ENCODE data around the gene PIEZO2. TPM values are rescaled to one million over a fixed set of nuclear protein-coding genes. Genes with fewer than 3 reads are reported as not detected.

PIEZO2 gene
- total RNA-seq, 4 donors from 2014 or later, result 0.68 to 2.2 (median 1.1) TPM

DNA sequence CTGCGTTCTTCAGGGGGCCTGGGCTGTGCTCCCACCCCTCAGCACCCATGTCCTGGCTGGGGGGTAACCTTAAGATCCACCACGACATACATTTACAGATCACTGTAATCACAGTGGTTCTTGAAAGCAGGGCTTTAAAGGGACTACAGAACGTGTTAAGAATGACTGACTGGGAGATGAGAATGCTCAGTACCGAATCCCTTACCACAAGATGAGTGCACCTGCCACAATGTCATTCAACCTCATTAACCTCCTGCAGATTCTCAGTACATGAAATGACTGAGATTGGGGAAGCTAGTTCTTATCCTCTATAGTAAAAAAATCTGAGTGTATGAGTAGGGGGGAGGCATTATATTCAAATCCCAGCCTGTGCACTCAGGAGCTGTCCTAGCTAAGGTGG, 10.5 kb upstream of the PIEZO2 start:
- Histone ChIP-seq H3K4me3 (no peak overlapping the region), H3K36me3 (no peaks in the 10 kb centered on the region), H3K4me1 (no peaks in the 10 kb centered on the region), H3K9me3 (no peaks in the 10 kb centered on the region), H3K27ac (no peak overlapping the region), H3K27me3 (peaks cover 3% of the 10 kb centered on the region)
- TF ChIP-seq, protein P1, sequence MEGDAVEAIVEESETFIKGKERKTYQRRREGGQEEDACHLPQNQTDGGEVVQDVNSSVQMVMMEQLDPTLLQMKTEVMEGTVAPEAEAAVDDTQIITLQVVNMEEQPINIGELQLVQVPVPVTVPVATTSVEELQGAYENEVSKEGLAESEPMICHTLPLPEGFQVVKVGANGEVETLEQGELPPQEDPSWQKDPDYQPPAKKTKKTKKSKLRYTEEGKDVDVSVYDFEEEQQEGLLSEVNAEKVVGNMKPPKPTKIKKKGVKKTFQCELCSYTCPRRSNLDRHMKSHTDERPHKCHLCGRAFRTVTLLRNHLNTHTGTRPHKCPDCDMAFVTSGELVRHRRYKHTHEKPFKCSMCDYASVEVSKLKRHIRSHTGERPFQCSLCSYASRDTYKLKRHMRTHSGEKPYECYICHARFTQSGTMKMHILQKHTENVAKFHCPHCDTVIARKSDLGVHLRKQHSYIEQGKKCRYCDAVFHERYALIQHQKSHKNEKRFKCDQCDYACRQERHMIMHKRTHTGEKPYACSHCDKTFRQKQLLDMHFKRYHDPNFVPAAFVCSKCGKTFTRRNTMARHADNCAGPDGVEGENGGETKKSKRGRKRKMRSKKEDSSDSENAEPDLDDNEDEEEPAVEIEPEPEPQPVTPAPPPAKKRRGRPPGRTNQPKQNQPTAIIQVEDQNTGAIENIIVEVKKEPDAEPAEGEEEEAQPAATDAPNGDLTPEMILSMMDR (IDR thresholded peaks at IDR 0.05), result no peak
- no peak for TF ChIP-seq EP300 (IDR thresholded peaks at IDR 0.05)
- 87% methylated on average over 4 of the region's 4 CpGs for WGBS
- no peak for DNase-seq (ENCODE audit: low spot score in 2 of 2)

DNA sequence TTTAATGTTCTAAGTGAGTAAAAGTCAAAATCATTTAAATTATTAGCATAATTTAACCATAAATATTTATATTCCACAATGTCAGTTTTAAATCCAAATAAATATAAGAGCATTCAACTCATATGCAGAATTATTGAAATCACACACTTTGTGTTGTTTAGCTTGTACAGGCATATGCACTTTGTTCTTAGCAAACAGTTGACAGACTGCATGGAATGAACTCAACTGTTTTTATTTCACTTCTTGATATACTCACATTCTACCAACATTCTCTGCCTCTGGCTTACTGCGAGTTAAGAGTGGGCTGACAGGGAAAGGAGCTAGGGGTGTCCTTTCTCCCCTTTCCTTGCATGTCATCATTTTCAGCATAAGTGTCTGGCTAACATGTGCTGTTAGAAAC, 7.6 kb upstream of the PIEZO2 start:
- no peaks in the 10 kb centered on the region for H3K36me3 ChIP-seq
- no peak overlapping the region for H3K4me3 ChIP-seq
- H3K9me3 ChIP-seq, result no peaks in the 10 kb centered on the region
- H3K27ac ChIP-seq, result no peak overlapping the region
- TF ChIP-seq EP300 (IDR thresholded peaks at IDR 0.05) (no peak), POLR2A (IDR thresholded peaks at IDR 0.05) (no peak), POLR2AphosphoS5 (IDR thresholded peaks at IDR 0.05) (no peak)
- TF ChIP-seq, protein P1 (IDR thresholded peaks at IDR 0.05), result no peak
- peaks cover 4% of the 10 kb centered on the region for H3K27me3 ChIP-seq
- no peaks in the 10 kb centered on the region for H3K4me1 ChIP-seq
- 100% methylated on average over 1 of the region's 1 CpG for WGBS
- DNase-seq (ENCODE audit: low spot score in 2 of 2), result no peak

DNA sequence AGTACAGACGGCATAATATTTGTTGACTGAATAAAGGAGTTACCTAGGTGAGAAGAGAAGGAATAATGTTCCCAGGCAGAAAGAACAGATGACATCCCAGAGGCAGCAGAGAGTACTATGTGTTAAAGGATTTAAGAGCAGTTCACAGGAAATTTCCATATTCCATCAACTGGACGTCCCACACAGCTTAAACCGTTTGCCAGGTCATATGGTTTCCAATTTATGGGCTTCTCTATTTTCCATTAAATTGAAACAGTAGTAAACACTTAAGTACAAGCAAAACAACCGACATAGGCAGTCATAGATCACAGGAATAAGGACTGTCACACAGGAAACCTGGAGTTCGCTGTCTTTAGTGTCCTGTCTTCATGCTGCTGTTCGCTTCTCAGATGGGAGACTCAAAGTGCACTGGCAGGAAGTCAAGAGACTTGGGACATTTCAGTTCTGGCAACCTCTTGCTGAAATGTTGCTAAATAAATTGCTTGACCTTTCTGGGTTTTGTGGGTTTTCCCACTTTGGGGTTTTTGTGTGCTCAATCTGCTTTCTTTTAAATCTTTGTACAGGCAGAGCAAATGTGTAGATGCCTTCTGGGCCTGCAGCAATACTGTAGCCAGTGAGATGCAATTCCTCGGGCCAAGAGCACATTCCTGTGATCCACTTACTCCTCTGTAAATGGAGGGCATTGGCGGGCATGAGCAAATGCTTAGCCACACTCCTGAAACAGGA, 5.8 kb upstream of the PIEZO2 start:
- H3K4me1 ChIP-seq, result no peaks in the 10 kb centered on the region
- no peak overlapping the region for H3K4me3 ChIP-seq
- 71% methylated on average over 8 of the region's 8 CpGs for WGBS
- no peaks in the 10 kb centered on the region for H3K9me3 ChIP-seq
- peaks cover 13% of the 10 kb centered on the region for H3K27me3 ChIP-seq
- no peak overlapping the region for H3K27ac ChIP-seq
- no peak for TF ChIP-seq EP300 (IDR thresholded peaks at IDR 0.05)
- no peak for TF ChIP-seq POLR2AphosphoS5 (IDR thresholded peaks at IDR 0.05)
- TF ChIP-seq, protein P1 (IDR thresholded peaks at IDR 0.05), result no peak
- TF ChIP-seq POLR2A (IDR thresholded peaks at IDR 0.05), result no peak
- no peak for DNase-seq (ENCODE audit: low spot score in 2 of 2)
- H3K36me3 ChIP-seq, result no peaks in the 10 kb centered on the region

DNA sequence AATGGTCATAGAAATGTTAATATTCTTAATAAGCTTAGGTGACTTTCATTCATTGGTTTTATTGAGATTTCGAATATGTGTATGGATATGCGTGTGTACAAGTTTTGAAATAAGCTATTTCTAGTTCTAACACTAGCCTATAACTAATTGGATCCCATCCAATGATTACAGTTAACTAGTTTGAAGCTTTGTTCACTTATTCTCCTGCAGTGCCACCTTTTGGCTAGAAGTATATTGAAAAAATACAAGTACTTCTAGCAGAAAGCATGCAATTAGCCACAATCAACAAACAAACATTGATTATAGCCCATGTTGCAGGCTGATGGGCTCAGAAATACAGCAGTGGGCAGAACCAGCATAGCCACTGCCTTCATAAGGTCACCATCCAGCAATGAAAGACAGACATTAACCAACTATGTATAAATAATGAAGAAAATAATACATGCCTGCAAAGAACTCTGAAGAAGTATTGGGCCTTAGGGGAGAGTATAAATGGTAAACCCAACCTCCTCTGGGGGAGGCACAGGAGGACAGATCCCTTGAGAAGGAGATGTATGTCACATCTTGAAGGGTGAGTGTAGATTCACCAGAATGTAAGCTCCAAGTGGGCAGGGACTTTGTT, 5.1 kb upstream of the PIEZO2 start:
- Histone ChIP-seq H3K9me3 (no peaks in the 10 kb centered on the region), H3K27me3 (peaks cover 20% of the 10 kb centered on the region), H3K36me3 (no peaks in the 10 kb centered on the region), H3K27ac (no peak overlapping the region), H3K4me1 (peaks cover 5% of the 10 kb centered on the region), H3K4me3 (no peak overlapping the region)
- DNase-seq (ENCODE audit: low spot score in 2 of 2), result no peak
- TF ChIP-seq, protein P1 (IDR thresholded peaks at IDR 0.05), result peak; percentile 16 to 18
- no peak for TF ChIP-seq POLR2AphosphoS5 (IDR thresholded peaks at IDR 0.05)
- 34% methylated on average over 2 of the region's 2 CpGs for WGBS

DNA sequence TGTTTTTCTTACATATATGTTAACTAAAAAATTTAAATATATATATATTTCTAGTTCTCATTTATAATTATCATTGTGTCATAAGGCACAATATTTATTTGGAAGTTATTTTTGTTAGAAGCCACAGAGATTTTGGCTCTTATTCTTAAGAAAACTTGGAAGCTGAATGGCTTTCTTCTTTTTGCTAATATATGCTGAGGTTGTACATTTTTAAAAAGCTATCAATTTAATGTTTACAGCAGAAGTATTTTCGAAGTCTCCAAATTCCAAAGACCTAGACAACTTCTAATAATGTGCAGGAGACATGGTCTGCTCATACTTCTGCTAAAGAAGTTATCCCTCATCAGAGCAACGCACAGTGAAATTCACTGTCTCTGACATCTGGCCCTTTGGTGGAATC, 3.7 kb upstream of the PIEZO2 start:
- Histone ChIP-seq H3K36me3 (no peaks in the 10 kb centered on the region), H3K27me3 (peaks cover 34% of the 10 kb centered on the region)
- WGBS, result 77% methylated on average over 2 of the region's 2 CpGs

More for the DNA sequence above, 3.7 kb upstream of the PIEZO2 start:
- TF ChIP-seq, protein P1 (IDR thresholded peaks at IDR 0.05), result no peak
- TF ChIP-seq EP300 (IDR thresholded peaks at IDR 0.05) (no peak), POLR2AphosphoS5 (IDR thresholded peaks at IDR 0.05) (no peak), POLR2A (IDR thresholded peaks at IDR 0.05) (no peak)
- Histone ChIP-seq H3K9me3 (no peaks in the 10 kb centered on the region), H3K4me1 (peaks cover 19% of the 10 kb centered on the region), H3K27ac (no peak overlapping the region), H3K4me3 (no peak overlapping the region)
- DNase-seq (ENCODE audit: low spot score in 2 of 2), result no peak
